ENCODE results near the gene AK2.

AK2 gene

GRCh38 chr1:33005838-33006421 lies 30.8 kb downstream of the AK2 start:
- no peak for DNase-seq (ENCODE audit: low read depth)
- no peak overlapping the region for H3K4me3 ChIP-seq (ENCODE audit: low read length)
- no peak for TF ChIP-seq CTCF (conservative IDR thresholded peaks at IDR 0.05; ENCODE audit: low read length)

- no peak for TF ChIP-seq CTCF (conservative IDR thresholded peaks at IDR 0.05; ENCODE audit: low read length)
- H3K4me3 ChIP-seq (ENCODE audit: low read length): no peak overlapping the region
- no peak for DNase-seq (ENCODE audit: low read depth)
Observed at GRCh38 chr1:33005117-33005837, 31.4 kb downstream of the AK2 start.

- DNase-seq (ENCODE audit: low read depth): no peak
- TF ChIP-seq CTCF (conservative IDR thresholded peaks at IDR 0.05; ENCODE audit: low read length): no peak
- H3K4me3 ChIP-seq (ENCODE audit: low read length): no peak overlapping the region
Observed at GRCh38 chr1:33004613-33005012, 32.1 kb downstream of the AK2 start.

- no peak overlapping the region for H3K4me3 ChIP-seq (ENCODE audit: low read length)
- TF ChIP-seq CTCF (conservative IDR thresholded peaks at IDR 0.05; ENCODE audit: low read length): no peak
- DNase-seq (ENCODE audit: low read depth): no peak
Observed at GRCh38 chr1:33003657-33004056, 33.0 kb downstream of the AK2 start.

- no peak for TF ChIP-seq CTCF (conservative IDR thresholded peaks at IDR 0.05; ENCODE audit: low read length)
- DNase-seq (ENCODE audit: low read depth): no peak
- no peak overlapping the region for H3K4me3 ChIP-seq (ENCODE audit: low read length)
Observed at GRCh38 chr1:33002006-33002405, 34.7 kb downstream of the AK2 start.

- no peak overlapping the region for H3K4me3 ChIP-seq (ENCODE audit: low read length)
- 0 out of 2 replicates have a peak, but pooled peaks have one; percentile 11 for TF ChIP-seq CTCF (conservative IDR thresholded peaks at IDR 0.05; ENCODE audit: low read length)
- DNase-seq (ENCODE audit: low read depth): no peak
Observed at GRCh38 chr1:33001282-33001681, 35.4 kb downstream of the AK2 start.

GRCh38 chr1:33000427-33001026 lies 36.2 kb downstream of the AK2 start:
- DNase-seq (ENCODE audit: low read depth): no peak
- no peak for TF ChIP-seq CTCF (conservative IDR thresholded peaks at IDR 0.05; ENCODE audit: low read length)
- no peak overlapping the region for H3K4me3 ChIP-seq (ENCODE audit: low read length)
